Measurements from ENCODE around the gene ZNF804A. TPM values are rescaled to one million over a fixed set of nuclear protein-coding genes. Genes with fewer than 3 reads are reported as not detected.

Gene ZNF804A
- total and polyA plus RNA-seq, 2 of the 8 experiments (the other 6 are each of a cell fraction or from before 2014, with no cell fraction given): 0.02 TPM; not detected in 1

DNA sequence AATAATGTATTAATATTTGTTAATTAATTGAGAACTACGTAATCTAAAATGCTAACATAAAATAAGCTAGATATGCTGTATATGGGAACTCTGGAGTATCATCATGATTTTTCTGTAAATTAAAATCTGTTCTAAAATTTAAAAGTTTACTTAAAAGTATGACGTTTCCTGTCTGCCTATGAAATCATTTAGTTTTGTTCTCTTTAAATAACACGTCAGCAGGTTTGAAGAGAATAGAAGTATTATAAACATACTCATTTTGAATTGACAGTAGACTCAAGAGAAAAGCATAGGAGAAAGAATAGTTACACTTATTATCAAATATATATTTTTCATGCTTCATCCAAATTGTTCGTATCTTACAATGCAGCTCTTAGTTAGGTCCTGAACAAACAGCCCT is 19.1 kb upstream of the ZNF804A start:
- Histone ChIP-seq H4K20me1 (replicated peaks in 1 of 2; ENCODE audit: control insufficient read depth in 1 of 2, insufficient read depth in 2 of 2, low read length in 2 of 2) (no peaks in the 10 kb centered on the region), H4K8ac (ENCODE audit: extremely low read depth, insufficient read depth, low read length) (no peak overlapping the region), H3K79me1 (ENCODE audit: low read depth, low read length) (no peaks in the 10 kb centered on the region), H3K23me2 (ENCODE audit: low read depth, low read length) (no peaks in the 10 kb centered on the region), H3K4me3 (ENCODE audit: extremely low read depth in 1 of 4, insufficient read depth in 2 of 4, low read depth in 3 of 4, low read length in 4 of 4) (no peak overlapping the region), H2BK15ac (ENCODE audit: low read length) (no peak overlapping the region), H2BK5ac (ENCODE audit: low read depth, low read length) (no peak overlapping the region), H3K9ac (replicated peaks in 1 of 4; ENCODE audit: extremely low read depth in 1 of 4, low read depth in 3 of 4, low read length in 3 of 4) (no peak overlapping the region), H3K4ac (replicated peaks; ENCODE audit: insufficient read length, low read depth, low read length) (no peak overlapping the region), H3K14ac (ENCODE audit: insufficient read length) (no peak overlapping the region), H2AFZ (ENCODE audit: low read length) (no peak overlapping the region), H3K18ac (ENCODE audit: extremely low read depth, low read length) (no peak overlapping the region), H3K36me3 (ENCODE audit: control insufficient read depth in 2 of 4, insufficient read depth in 4 of 4, low read length in 3 of 4) (no peaks in the 10 kb centered on the region), H4K91ac (replicated peaks; ENCODE audit: insufficient read length, low read length) (no peak overlapping the region), H3K56ac (replicated peaks; ENCODE audit: insufficient read length, low read depth, low read length) (no peak overlapping the region), H2BK12ac (ENCODE audit: low read depth, low read length) (no peak overlapping the region), H3K4me2 (ENCODE audit: insufficient read depth in 1 of 2, low read depth in 2 of 2, low read length in 2 of 2) (no peak overlapping the region), H3K27ac (ENCODE audit: low read depth, low read length) (no peak overlapping the region), H4K5ac (ENCODE audit: insufficient read length, low read depth, low read length) (no peak overlapping the region), H2BK20ac (ENCODE audit: low read length) (no peak overlapping the region), H3K4me1 (replicated peaks in 1 of 4; ENCODE audit: control insufficient read depth in 3 of 4, insufficient read depth in 4 of 4, low read length in 3 of 4) (no peaks in the 10 kb centered on the region), H3K27me3 (replicated peaks in 1 of 4; ENCODE audit: control insufficient read depth in 3 of 4, extremely low read depth in 1 of 4, insufficient read depth in 3 of 4, low read length in 3 of 4) (no peaks in the 10 kb centered on the region), H3K79me2 (ENCODE audit: control insufficient read depth in 1 of 2, insufficient read depth in 2 of 2, low read length in 2 of 2) (no peaks in the 10 kb centered on the region), H2BK120ac (replicated peaks; ENCODE audit: low read depth, low read length) (no peak overlapping the region), H3K9me3 (ENCODE audit: insufficient read depth in 2 of 2, low read depth in 1 of 2, low read length in 1 of 2) (no peaks in the 10 kb centered on the region), H2AK5ac (ENCODE audit: low read depth, low read length) (no peak overlapping the region), H3K23ac (ENCODE audit: insufficient read length) (no peak overlapping the region)
- no peak for DNase-seq (ENCODE audit: low read depth in 1 of 2, low spot score in 2 of 2)
- FAIRE-seq: no peak
- POLR2A ChIA-PET (ENCODE audit: partially characterized antibody): no interaction called here
- CTCF ChIA-PET (ENCODE audit: partially characterized antibody): no interaction called here
- 92% methylated on average over 4 of the region's 4 CpGs; no CpG with 5 or more reads in 1 of the 2 experiments for WGBS, 2 experiments (ENCODE audit: extremely low coverage in 1 of 2, insufficient coverage in 1 of 2, insufficient read length in 1 of 2, insufficient replicate concordance in 2 of 2, low coverage in 1 of 2, low lambda C conversion rate in 2 of 2, missing lambda C conversion rate in 1 of 2)
- no peak for TF ChIP-seq SIX5 (IDR thresholded peaks at IDR 0.05; ENCODE audit: low read depth, low read length)
- TF ChIP-seq BRCA1 (IDR thresholded peaks at IDR 0.05; ENCODE audit: low read depth, low read length): no peak
- TF ChIP-seq, protein P1, sequence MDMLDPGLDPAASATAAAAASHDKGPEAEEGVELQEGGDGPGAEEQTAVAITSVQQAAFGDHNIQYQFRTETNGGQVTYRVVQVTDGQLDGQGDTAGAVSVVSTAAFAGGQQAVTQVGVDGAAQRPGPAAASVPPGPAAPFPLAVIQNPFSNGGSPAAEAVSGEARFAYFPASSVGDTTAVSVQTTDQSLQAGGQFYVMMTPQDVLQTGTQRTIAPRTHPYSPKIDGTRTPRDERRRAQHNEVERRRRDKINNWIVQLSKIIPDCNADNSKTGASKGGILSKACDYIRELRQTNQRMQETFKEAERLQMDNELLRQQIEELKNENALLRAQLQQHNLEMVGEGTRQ (IDR thresholded peaks at IDR 0.05; ENCODE audit: low read length): no peak
- TF ChIP-seq SIN3A (conservative IDR thresholded peaks at IDR 0.05 in 1 of 2, IDR thresholded peaks at IDR 0.05 in 1 of 2; ENCODE audit: low read depth in 1 of 2, low read length in 2 of 2): no peak
- TF ChIP-seq RAD21 (IDR thresholded peaks at IDR 0.05 in 1 of 2, conservative IDR thresholded peaks at IDR 0.05 in 1 of 2; ENCODE audit: low read depth in 2 of 2, low read length in 2 of 2): no peak
- no peak for TF ChIP-seq CREB1 (IDR thresholded peaks at IDR 0.05)
- no peak for TF ChIP-seq PHF8 (conservative IDR thresholded peaks at IDR 0.05; ENCODE audit: low read depth, low read length)
- TF ChIP-seq CHD1 (IDR thresholded peaks at IDR 0.05; ENCODE audit: low read depth, low read length): no peak
- TF ChIP-seq ZNF274 (IDR thresholded peaks at IDR 0.05; ENCODE audit: borderline replicate concordance, extremely low read depth, low read length): no peak
- no peak for TF ChIP-seq RXRA (IDR thresholded peaks at IDR 0.05; ENCODE audit: insufficient read depth, low read depth, low read length)
- no peak for TF ChIP-seq JUND (IDR thresholded peaks at IDR 0.05; ENCODE audit: low read length)
- TF ChIP-seq GTF2F1 (IDR thresholded peaks at IDR 0.05; ENCODE audit: borderline replicate concordance, low read depth, low read length): no peak
- no peak for TF ChIP-seq POU5F1 (IDR thresholded peaks at IDR 0.05; ENCODE audit: low read depth, low read length)
- TF ChIP-seq RNF2 (IDR thresholded peaks at IDR 0.05; ENCODE audit: borderline replicate concordance, low read depth, low read length, missing control alignments, poor library complexity, severe bottlenecking): no peak

All from H1 (cell line).